Measurements from ENCODE around the gene USH2A. TPM values are rescaled to one million over a fixed set of nuclear protein-coding genes. Genes with fewer than 3 reads are reported as not detected.

USH2A gene
- total RNA-seq, 2 experiments from 2014 or later, result not detected

DNA sequence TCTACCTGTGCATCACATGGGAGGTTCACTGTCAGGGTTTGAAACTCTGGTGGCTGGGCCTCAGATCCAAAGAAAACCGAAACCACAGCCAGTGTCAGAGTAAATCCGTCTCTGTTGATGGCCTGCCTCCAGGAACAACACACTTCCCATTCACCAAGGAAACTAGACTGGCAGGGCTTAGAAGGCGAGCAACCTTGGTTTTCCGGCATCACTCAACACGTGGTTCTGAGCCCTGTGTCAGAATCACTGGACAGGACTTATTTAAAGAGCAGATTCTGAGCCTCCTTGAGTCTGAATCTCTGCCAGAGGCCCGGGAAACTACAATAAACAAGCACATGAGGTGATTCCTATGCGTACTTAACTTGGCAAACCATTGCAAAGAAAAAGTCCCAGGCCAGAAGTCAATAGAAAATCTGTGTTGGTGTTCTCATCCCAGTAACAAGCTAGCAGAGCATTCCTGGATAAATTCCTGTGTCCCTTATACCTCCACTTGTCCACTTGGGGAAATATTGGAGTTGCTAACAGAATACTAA lies 786.1 kb downstream of the USH2A start:
- ATAC-seq (no peak), DNase-seq (no peak)
- intact Hi-C loops (cut with DNase I, micrococcal nuclease), result no loop called here
- Mint-ChIP-seq H3K27me3 (peaks cover 3% of the 10 kb centered on the region), H3K36me3 (ENCODE audit: low read depth) (no peaks in the 10 kb centered on the region), H3K4me1 (no peaks in the 10 kb centered on the region), H3K4me3 (no peak overlapping the region), H3K27ac (no peak overlapping the region), H3K9me3 (ENCODE audit: low read depth) (no peaks in the 10 kb centered on the region)
- POLR2A ChIA-PET, result no interaction called here
- CTCF ChIA-PET, result no interaction called here

DNA sequence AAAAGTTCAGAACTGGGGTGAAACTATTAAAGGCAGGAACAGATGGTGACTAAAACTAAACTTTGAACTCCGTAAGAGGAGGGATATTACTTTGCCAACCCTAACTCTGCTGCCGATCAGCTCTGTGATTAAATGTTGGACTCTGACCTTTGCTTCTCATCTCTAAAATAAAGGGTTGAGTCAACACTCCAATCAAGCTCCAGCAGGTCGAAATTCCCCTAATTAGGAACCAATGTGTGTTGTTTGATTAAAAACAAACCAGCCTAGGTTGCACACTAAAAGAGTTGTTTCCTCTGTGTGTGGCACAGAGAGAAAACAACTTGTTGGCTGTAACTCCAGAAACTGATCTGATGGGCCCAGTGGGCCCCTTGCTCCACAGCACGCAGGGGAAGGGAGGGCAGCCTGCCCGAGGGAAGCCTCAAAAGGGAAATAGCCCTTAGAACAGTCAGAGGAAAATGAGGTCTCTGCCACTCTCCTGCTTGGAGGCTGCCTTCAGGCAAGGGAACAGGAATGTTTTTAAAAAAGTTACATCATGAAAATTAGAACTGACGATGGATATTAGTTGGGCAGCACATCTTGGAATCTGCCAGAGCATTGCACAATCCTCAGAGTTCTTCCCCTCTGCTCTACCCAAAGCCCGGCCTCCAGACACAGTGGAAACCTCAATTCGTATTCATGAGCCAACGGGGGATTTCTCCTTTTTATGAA lies 786.8 kb downstream of the USH2A start:
- no peak for ATAC-seq
- CTCF ChIA-PET, result no interaction called here
- Mint-ChIP-seq H3K27ac (no peak overlapping the region), H3K9me3 (ENCODE audit: low read depth) (no peaks in the 10 kb centered on the region), H3K4me3 (no peak overlapping the region), H3K36me3 (ENCODE audit: low read depth) (no peaks in the 10 kb centered on the region), H3K4me1 (no peaks in the 10 kb centered on the region), H3K27me3 (peaks cover 3% of the 10 kb centered on the region)
- POLR2A ChIA-PET, result no interaction called here
- DNase-seq, result no peak
- intact Hi-C loops (cut with DNase I, micrococcal nuclease), result no loop called here

DNA sequence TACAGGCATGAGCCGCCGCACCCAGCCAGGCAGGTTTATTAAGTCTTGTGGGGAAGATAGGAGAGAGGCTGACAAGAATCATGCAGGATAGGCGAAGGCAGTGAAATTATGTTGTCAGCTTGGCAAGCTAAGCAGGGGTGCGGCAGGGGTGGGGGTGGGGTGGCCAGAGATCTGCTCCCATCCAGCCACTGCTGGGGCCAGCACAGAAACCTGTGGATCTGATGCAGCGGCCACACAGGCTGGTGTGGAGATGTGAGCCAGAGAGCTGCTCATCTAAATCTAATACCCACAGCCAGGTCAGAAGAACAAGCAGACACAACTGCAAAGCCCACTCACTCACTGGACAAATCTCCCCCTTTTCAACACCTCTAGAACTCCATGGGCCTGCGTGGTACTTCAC lies 787.4 kb downstream of the USH2A start:
- ATAC-seq (no peak), DNase-seq (no peak)
- H3K27me3 Mint-ChIP-seq, result peaks cover 3% of the 10 kb centered on the region
- ChIA-PET CTCF (no interaction called here), POLR2A (no interaction called here)
- intact Hi-C loops (cut with DNase I, micrococcal nuclease), result no loop called here
- H3K36me3 Mint-ChIP-seq (ENCODE audit: low read depth), result no peaks in the 10 kb centered on the region
- H3K4me3 Mint-ChIP-seq, result no peak overlapping the region
- H3K4me1 Mint-ChIP-seq, result no peaks in the 10 kb centered on the region
- no peak overlapping the region for H3K27ac Mint-ChIP-seq
- H3K9me3 Mint-ChIP-seq (ENCODE audit: low read depth), result no peaks in the 10 kb centered on the region

DNA sequence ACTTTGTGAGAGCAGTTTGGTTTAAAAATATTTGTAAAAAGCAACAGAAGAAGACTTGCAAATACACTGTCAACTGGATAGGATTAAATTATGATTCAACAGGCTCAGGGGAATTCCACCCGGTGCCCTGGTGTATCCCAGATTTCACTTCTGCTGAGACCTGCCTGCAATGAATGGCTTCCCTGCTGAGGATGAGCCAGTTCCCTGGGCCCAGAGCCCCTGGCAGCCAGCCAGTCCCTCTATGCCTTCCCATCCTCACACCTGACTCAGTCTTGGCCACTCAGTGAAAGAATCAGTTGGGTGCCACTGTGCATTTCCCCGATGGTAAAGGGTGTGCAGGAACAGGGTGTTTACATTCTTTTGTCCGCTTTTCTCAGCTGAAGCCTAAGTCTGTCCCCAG lies 791.8 kb downstream of the USH2A start:
- H3K4me1 Mint-ChIP-seq, result no peaks in the 10 kb centered on the region
- intact Hi-C loops (cut with DNase I, micrococcal nuclease), result no loop called here
- no peaks in the 10 kb centered on the region for H3K9me3 Mint-ChIP-seq (ENCODE audit: low read depth)
- H3K4me3 Mint-ChIP-seq, result no peak overlapping the region
- CTCF ChIA-PET, result no interaction called here
- no peak overlapping the region for H3K27ac Mint-ChIP-seq
- no peaks in the 10 kb centered on the region for H3K27me3 Mint-ChIP-seq
- H3K36me3 Mint-ChIP-seq (ENCODE audit: low read depth), result no peaks in the 10 kb centered on the region
- POLR2A ChIA-PET, result no interaction called here
- DNase-seq (no peak), ATAC-seq (no peak)

DNA sequence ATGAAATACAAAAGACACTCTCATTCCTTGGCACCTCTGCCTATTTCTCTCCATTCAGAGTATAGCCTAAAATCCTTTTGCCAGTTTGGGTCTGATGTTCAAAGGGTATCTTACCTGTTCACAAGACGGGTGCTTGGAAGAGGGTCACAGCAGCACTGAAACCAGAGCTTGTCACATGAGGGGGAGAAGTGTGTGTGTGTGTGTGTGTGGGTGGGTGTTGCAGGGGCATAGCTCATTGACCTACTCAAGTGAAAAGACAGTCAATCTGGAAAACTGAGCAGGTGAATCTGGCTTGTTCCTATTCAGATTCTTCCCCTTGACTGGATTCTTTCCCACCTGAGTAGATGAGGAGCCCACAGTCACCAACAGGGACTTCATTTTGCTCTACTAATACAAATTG lies 792.2 kb downstream of the USH2A start:
- H3K27ac Mint-ChIP-seq, result no peak overlapping the region
- intact Hi-C loops (cut with DNase I, micrococcal nuclease), result no loop called here
- H3K9me3 Mint-ChIP-seq (ENCODE audit: low read depth), result no peaks in the 10 kb centered on the region
- no peaks in the 10 kb centered on the region for H3K36me3 Mint-ChIP-seq (ENCODE audit: low read depth)
- DNase-seq, result no peak
- no peak for ATAC-seq
- CTCF ChIA-PET, result no interaction called here
- no peak overlapping the region for H3K4me3 Mint-ChIP-seq
- POLR2A ChIA-PET, result no interaction called here
- no peaks in the 10 kb centered on the region for H3K27me3 Mint-ChIP-seq
- H3K4me1 Mint-ChIP-seq, result no peaks in the 10 kb centered on the region

DNA sequence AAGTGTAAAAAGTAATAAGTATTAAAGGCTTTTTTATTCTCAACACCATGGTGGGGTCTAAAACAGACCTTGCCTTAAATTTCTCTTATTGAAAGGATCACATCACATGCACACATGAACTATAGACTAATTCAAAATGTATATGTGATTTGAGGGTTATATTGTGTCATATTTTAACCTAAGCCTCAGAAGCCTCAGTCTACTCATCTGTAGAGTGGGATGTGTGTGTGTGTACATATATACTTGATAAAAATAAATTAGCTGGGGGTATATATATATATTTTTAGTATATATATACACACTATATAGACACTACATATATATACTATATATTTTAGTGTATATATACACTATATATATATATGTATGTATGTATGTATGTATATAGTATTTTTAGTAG lies 797.3 kb downstream of the USH2A start:
- Mint-ChIP-seq H3K27ac (no peak overlapping the region), H3K36me3 (ENCODE audit: low read depth) (no peaks in the 10 kb centered on the region), H3K4me3 (no peak overlapping the region), H3K27me3 (no peaks in the 10 kb centered on the region), H3K4me1 (no peaks in the 10 kb centered on the region), H3K9me3 (ENCODE audit: low read depth) (no peaks in the 10 kb centered on the region)
- ATAC-seq (no peak), DNase-seq (no peak)
- ChIA-PET CTCF (no interaction called here), POLR2A (no interaction called here)
- intact Hi-C loops (cut with DNase I, micrococcal nuclease), result no loop called here

DNA sequence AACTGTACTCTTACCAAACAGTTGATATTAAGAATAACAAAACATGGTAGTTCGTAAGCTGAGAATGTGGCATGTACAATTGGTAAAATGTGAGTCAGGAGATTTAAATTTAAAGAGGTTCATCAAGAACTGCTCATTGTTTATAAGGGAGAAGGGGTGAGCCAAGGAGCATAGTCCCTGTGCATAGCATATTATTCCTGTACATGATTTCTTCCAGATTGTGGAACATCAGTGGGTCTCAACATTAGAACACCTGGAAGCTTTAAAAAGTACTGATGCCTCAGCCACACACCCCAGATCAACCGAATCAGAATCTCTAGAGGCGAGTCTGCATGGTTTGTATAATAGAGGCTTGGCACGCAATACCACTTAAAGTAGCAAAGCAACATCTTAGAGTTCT lies 800.1 kb downstream of the USH2A start:
- Mint-ChIP-seq H3K4me1 (no peaks in the 10 kb centered on the region), H3K27ac (no peak overlapping the region), H3K27me3 (no peaks in the 10 kb centered on the region), H3K9me3 (ENCODE audit: low read depth) (no peaks in the 10 kb centered on the region), H3K36me3 (ENCODE audit: low read depth) (peaks cover 7% of the 10 kb centered on the region), H3K4me3 (no peak overlapping the region)
- intact Hi-C loops (cut with DNase I, micrococcal nuclease), result no loop called here
- ATAC-seq, result no peak
- ChIA-PET POLR2A (interaction anchor here (0.6 kb wide), 1 partner anchor 96 kb away, joined by 4 read pairs; no protein-coding TSS in a partner anchor), CTCF (interaction anchor here (0.7 kb wide), 1 partner anchor 20 kb away, joined by 3 read pairs; no protein-coding TSS in a partner anchor)
- DNase-seq, result no peak

DNA sequence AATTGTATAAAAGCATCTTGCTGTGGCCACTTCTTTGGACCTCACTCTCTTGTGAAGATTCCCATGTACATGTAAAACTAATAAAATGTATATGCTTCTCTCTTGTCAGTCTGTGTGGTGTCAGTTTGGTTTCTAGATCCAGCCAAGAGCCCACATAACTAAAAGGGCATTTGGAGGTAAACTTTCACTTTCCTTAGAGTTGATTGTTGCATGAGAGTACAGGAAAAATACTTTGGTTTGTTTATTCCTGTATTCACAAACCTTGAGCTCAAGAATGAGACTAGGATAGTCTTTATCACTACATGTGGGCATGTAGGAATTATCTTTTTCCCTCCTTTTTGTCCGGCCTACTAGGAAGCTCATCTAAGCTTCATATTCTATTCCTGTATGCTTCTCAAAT lies 805.3 kb downstream of the USH2A start:
- H3K27me3 Mint-ChIP-seq, result no peaks in the 10 kb centered on the region
- ATAC-seq, result no peak
- no peak overlapping the region for H3K27ac Mint-ChIP-seq
- no peaks in the 10 kb centered on the region for H3K4me1 Mint-ChIP-seq
- no peaks in the 10 kb centered on the region for H3K9me3 Mint-ChIP-seq (ENCODE audit: low read depth)
- H3K36me3 Mint-ChIP-seq (ENCODE audit: low read depth), result peaks cover 19% of the 10 kb centered on the region
- H3K4me3 Mint-ChIP-seq, result no peak overlapping the region
- ChIA-PET POLR2A (no interaction called here), CTCF (no interaction called here)
- DNase-seq, result no peak
- intact Hi-C loops (cut with DNase I, micrococcal nuclease), result no loop called here

DNA sequence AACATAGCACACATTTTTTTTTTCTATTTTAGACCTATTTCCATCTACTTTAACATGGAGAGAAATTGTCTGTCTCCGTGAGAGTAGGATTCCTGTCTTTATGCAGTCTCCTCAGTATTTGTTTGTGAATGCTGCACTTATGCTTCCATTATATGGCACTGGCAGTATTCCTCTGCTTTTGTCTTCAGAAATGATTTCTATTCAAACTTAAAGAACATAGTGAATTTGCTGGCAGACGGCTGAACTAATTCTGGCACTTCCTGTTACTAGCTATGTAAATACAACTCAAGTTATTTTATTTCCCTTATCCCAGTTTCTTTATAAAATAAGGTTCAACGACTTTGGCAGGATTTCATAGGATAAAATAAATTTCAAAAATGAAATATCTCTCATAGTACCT lies 810.9 kb downstream of the USH2A start:
- Mint-ChIP-seq H3K4me3 (no peak overlapping the region), H3K36me3 (ENCODE audit: low read depth) (peaks cover 20% of the 10 kb centered on the region), H3K27ac (no peak overlapping the region), H3K9me3 (ENCODE audit: low read depth) (no peaks in the 10 kb centered on the region), H3K4me1 (no peaks in the 10 kb centered on the region), H3K27me3 (no peaks in the 10 kb centered on the region)
- intact Hi-C loops (cut with DNase I, micrococcal nuclease), result no loop called here
- ATAC-seq, result no peak
- CTCF ChIA-PET, result no interaction called here
- POLR2A ChIA-PET, result no interaction called here
- no peak for DNase-seq

DNA sequence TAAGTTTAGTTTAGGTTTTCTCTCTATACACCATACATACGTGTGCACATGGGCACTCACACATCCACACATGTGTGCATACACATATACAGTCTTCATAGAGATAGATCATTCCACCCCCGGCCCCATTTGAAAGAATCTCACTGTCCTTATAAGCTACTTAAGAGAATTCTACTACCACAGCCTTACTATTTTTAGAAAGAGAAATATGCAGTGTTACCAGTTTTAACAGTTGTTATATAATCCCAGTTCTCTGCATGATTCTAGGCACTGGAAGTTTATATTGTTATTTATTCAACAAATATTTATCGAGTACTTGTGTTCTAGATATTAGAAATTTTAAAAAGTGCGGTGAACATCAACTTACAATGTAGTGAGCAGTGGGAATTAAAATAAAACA lies 814.6 kb downstream of the USH2A start:
- Mint-ChIP-seq H3K27ac (no peak overlapping the region), H3K27me3 (no peaks in the 10 kb centered on the region), H3K36me3 (ENCODE audit: low read depth) (peaks cover 20% of the 10 kb centered on the region), H3K4me3 (no peak overlapping the region), H3K4me1 (no peaks in the 10 kb centered on the region), H3K9me3 (ENCODE audit: low read depth) (no peaks in the 10 kb centered on the region)
- no peak for DNase-seq
- ChIA-PET POLR2A (no interaction called here), CTCF (interaction anchor here (1.3 kb wide), 1 partner anchor 29 kb away, joined by 3 read pairs; no protein-coding TSS in a partner anchor)
- ATAC-seq, result no peak
- intact Hi-C loops (cut with DNase I, micrococcal nuclease), result no loop called here

DNA sequence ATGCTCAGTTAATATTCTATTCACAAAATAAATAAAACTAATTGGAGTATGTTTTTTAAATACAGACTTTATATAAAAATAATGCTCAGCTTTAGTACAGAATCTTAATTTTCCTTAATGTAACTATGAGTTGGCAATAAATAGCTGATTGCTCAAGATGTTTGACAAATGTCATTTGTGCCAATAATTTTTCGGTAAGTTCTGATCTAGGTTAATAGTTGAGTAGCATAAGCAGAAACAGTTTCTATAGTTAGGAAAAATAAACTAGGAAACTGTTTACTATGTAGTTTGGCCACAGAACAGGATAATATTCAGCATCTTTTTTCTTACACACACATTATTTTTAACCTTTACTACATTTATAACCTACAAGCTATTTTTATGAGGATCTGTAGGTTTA lies 815.8 kb downstream of the USH2A start:
- POLR2A ChIA-PET, result no interaction called here
- intact Hi-C loops (cut with DNase I, micrococcal nuclease), result no loop called here
- no peaks in the 10 kb centered on the region for H3K4me1 Mint-ChIP-seq
- DNase-seq, result no peak
- peaks cover 10% of the 10 kb centered on the region for H3K36me3 Mint-ChIP-seq (ENCODE audit: low read depth)
- H3K4me3 Mint-ChIP-seq, result no peak overlapping the region
- no peaks in the 10 kb centered on the region for H3K9me3 Mint-ChIP-seq (ENCODE audit: low read depth)
- no peak overlapping the region for H3K27ac Mint-ChIP-seq
- CTCF ChIA-PET, result interaction anchor here (1.3 kb wide), 1 partner anchor 28 kb away, joined by 3 read pairs; no protein-coding TSS in a partner anchor
- H3K27me3 Mint-ChIP-seq, result no peaks in the 10 kb centered on the region
- no peak for ATAC-seq

DNA sequence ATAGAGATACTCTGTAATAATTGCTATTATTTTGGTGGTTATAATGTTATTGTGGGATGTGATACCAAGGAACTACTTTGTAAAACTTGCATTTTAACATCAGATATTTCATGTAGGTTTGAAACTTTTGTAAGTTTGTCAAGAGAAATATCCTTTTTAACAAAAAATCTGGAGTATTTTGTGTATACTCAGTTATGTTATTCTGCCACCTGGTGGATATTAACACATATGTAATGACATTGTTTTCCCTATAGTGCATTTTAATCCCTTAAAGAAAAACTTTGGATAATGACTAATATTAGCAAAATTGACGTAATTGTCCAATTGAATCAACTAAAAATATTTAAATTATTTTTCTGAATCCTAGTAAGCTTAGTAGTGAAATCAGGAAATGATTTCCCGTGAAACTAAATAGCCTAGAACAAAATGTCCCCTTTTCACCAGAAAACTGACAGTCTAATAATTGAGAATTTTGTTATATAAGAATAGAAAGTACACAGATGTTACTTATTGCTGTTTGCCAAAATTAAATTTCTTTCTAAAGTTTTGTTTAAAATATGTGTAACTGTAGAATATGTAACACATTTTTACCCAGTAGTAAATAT lies 816.6 kb downstream of the USH2A start:
- Mint-ChIP-seq H3K9me3 (ENCODE audit: low read depth) (no peaks in the 10 kb centered on the region), H3K36me3 (ENCODE audit: low read depth) (peaks cover 8% of the 10 kb centered on the region), H3K4me1 (no peaks in the 10 kb centered on the region), H3K27me3 (no peaks in the 10 kb centered on the region), H3K27ac (no peak overlapping the region), H3K4me3 (no peak overlapping the region)
- CTCF ChIA-PET, result no interaction called here
- intact Hi-C loops (cut with DNase I, micrococcal nuclease), result no loop called here
- ATAC-seq (no peak), DNase-seq (no peak)
- POLR2A ChIA-PET, result no interaction called here

Measured in activated CD4-positive, alpha-beta T cell treated with anti-CD3 and anti-CD28 coated beads for 36 hours (primary cell).